ENCODE data around the gene ELMO1.

GRCh38 chr7:37351716-37352115 is 96.9 kb downstream of the ELMO1 start:
- no peak for TF ChIP-seq CTCF (conservative IDR thresholded peaks at IDR 0.05; ENCODE audit: low read depth, low read length)
- no peak for TF ChIP-seq EZH2 (IDR thresholded peaks at IDR 0.05; ENCODE audit: borderline replicate concordance, low read depth, low read length, poor library complexity, severe bottlenecking)

All from A673 (cell line).